Kidney capillary endothelial cell (primary cell): ENCODE measurements around the gene RAMP1.
"Not testable (repeated sequence)": the region's sequence is repeated elsewhere in the genome, so short reads cannot be mapped to it uniquely, and the experiment has no call there.

Experiments used
- DNase-seq: peaks from one replicate; pipeline ENCODE4 v3.0.0-alpha.2; 2018; ENCODE audit warnings: low spot score

The RAMP1 gene

DNA sequence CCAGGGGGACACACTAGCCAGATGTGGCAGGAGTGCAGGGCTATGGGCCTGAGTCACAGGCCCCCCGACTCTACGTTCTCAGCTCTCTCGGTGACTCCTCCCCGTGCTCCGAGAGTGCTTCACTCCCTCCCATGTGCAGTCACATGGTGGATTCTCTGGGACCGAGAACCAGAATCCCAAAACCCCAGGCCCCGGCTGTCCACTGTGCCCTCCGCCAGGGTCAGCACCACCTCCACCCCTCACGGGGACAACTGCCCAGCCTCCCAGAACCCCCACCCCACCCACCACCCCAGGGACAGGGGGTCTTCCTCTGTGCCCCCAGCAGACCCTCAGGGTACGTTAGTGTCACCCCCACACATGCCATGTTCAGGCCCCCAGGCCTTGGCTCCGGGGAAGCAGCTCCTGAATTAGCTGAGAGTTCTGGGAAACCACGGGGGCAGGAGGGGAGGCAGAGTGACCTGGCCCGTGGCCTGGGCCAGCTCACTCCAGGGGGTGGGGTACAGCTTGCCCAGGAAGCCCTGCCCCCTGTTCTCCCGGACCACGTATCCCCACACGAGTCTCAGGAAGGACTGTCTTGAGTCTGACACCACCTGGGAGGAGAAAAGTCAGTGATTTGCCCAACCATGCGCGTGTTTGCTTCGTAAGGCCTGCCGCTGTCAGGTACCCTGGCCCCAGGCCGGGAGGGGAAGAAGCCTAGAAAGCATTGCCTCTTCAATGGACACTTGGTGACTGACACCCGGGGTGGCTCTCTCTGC lies 4.4 kb downstream of the RAMP1 start:
- DNase-seq, result no peak

DNA sequence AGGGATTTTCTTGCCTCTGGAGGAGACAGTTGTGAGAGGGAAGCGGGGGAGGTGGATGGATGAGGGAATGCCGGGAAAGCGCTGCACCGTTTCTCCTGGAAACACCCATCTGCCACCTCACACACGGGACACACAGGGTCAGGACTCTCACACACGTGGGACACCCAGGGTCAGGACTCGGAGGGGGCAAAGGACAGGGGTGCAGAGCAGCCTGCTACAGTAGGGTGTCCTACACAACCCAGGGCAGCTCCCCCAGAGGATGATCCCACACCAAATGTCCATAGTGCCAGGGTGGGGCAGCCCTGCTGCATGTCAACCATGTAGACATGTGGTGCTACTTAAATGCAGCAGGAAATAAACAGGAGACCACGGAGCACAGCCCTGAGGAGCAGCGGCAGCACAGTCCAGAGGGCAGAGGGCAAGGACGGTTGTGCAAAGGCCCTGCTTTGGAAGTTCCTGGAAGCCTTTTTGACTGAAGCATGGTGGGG lies 5.1 kb downstream of the RAMP1 start:
- no peak for DNase-seq

DNA sequence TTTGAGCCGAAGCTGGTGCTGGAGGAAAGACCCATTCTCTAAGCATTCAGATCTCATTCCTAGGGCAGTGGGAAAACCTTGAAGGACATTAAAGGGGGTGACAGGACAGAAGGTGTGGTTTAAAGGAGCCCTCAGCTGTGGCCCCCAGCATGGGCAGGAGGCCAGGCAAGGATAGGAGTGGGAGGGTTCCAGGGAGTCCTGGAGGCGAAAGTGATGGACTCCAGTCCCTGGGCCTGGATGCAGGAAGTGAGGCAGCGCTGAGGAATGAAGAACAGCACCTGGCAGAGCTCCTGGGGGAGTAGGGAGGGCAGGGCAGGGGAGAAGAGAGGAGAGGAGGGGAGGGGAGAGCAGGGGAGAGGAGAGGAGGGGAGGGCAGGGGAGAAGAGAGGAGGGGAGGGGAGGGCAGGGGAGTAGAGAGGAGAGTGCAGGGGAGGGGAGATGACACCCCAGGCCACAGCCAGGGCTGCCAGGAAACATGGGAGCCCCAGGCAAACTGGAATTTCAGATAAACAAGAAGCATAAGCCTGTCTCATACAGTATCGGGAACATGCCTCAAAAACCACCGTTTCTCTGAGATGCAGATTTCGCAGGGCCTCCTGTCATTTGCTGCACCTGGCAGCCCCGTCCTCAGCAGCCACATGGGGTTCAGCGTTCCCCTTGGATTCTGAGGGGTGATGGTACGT lies 5.7 kb downstream of the RAMP1 start:
- no peak for DNase-seq

DNA sequence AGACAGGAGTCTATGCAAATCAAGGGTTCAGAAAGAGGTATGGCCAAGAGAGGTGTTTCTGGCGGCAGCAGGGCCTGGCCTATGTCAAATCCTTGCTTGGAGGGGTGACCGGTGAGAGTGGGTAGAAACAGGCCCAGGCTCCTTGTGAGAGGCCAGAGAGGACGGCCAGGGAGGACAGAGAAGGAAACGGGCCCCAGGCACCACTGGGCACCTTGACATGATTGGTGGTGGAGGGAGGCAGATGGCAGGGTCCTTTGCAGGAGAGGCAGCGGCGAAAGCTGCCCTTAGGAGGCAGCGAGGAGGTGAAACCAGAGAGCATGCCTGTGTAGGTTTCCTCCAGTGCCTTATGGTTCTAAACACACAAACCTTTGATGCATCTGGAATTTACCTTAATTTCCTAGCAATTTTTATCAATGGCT lies 6.2 kb downstream of the RAMP1 start:
- no peak for DNase-seq

DNA sequence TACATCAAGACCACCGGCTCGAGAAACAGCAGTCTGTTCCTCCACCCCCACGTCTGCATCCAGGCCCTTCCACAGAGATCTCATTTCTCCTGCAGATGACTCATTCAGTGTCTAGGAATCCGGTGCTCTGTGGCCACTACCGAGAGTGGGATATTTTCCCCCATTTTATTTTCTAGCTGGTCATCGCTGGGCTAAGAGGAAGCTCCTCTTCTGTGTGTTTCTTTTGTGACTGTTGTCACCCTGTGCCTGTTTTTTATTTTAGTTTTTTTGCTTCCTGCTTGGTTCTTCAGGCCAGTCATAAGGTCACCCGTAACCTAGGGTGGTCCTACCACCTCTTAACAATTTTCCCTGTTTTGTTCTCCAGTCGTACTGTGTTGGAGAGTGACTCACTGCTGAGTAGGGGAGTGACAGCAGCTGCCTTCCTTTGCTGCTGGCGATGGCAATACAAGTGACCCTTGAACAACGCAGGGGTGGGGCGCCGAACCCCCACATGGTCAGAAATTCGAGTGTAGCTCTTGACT lies 6.7 kb downstream of the RAMP1 start:
- peak; percentile 75 for DNase-seq

DNA sequence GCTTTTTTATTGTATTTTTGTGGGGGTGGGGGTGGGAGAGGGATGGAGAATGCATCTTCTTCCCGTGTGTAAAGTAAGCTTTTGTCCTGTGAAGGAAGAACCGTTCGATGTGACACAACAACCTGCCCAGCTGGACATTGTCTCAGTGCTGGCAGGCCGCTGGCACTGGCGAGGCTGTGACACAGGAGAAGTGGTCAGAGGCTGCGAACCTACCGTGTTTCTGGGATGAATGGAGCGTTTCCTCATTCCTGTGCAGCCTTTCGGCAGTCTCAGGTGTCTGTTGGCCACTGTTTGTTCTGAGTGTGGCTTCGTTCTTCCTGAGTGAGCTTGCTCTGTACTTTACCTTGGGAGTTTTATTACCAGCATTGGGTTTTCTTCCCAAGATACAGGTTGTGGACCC lies 8.0 kb downstream of the RAMP1 start:
- DNase-seq, result no peak

DNA sequence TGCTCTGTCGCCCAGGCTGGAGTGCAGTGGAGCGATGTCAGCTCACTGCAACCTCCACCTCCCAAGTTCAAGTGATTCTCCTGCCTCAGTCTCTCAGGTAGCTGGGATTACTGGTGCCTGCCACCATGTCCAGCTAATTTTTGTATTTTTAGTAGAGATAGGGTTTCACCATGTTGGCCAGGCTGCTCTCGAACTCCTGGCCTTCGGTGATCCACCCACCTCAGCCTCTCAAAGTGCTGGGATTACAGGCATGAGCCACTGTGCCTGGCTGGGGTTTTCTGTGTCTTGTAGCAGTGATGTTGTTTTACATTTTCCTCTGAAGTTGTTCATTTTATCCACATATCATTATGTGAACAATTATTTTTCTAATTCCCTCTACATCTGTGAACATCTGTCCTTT lies 8.7 kb downstream of the RAMP1 start:
- DNase-seq, result not testable (repeated sequence)

DNA sequence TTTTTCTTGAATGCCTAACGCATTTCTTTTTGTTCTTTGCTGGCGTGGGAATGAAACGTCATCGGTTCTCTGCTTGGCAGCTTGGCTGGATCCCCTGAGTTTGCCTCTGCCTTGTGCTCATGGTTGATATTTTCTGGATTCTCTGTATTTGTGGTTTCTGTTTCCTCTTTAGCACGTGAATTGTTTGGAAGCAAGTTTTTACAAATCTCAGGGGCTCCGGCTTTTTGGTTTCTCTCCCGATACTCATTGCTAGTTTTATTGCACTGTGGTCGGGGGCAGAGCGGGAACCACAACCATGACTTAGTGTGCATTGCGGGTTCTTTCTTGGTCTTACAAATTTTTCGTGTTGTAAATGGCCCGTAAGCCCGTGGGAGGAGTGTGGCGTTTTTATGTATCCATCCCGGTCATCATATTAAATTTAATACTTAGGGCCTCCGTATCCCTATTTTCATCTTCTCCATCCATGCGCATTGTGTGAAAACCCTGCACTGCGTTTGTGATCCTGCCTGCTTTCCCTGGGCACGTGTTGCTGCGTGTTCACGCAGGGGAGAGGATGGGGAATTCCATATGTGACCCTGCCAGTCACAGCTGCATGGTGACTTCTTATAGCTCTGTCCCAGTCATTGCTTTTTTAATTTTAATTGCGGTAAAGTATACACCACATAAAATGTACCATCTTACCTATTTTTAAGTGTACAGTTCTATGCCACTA lies 9.4 kb downstream of the RAMP1 start:
- no peak for DNase-seq

DNA sequence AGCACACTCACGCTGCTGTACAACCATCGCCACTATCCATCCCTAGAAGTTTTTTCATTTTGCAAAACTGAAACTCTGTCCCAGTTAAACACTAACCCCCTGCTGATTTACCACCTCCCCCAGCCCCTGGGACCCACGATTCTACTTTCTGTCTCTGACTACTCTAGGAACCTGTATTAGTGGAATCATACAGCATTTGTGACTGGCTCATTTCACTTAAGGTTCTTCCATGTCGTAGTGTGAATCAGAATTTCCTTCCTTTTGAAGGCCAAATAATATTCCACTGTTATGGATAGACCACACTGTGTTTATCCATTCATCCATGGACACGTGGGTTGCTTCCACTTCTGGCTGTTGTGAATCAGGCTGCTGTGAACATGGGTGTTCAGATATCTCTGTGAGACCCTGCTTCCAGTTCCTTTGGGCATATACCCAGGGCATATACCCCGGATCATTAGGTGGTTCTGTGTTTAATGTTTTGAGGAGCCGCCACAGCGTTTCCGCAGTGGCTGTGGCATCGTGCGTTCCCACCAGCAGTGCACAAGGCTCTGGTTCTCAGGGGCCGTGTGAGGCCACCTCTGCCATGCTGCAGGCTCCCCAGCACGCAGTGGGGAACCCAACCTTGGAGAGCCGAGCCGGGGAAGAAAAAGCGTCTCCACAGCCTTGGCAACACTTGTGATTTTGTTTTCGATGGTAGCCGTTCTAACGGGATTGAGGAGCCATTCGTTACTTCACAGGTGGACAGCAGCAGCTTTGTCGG lies 10.1 kb downstream of the RAMP1 start:
- DNase-seq, result no peak

DNA sequence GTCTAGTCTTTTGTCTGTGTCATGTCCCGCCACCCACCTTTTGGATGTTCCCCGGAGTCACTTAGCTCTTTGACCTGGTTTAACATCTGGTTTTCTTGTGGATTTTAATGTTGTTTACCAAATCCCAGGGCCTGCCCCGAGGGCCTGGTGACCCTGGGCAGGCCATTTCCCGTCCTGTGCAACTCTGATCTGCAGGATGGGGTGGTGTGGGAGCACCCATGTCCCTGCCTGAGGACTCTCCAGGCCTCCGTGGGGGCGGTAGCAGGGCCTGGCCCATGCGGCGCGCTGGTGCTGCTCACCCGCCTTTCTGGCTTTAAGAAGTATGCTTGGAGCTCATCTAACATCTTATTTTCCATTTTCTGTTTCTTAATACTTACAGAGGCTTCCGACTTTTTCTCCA lies 10.7 kb downstream of the RAMP1 start:
- no peak for DNase-seq

DNA sequence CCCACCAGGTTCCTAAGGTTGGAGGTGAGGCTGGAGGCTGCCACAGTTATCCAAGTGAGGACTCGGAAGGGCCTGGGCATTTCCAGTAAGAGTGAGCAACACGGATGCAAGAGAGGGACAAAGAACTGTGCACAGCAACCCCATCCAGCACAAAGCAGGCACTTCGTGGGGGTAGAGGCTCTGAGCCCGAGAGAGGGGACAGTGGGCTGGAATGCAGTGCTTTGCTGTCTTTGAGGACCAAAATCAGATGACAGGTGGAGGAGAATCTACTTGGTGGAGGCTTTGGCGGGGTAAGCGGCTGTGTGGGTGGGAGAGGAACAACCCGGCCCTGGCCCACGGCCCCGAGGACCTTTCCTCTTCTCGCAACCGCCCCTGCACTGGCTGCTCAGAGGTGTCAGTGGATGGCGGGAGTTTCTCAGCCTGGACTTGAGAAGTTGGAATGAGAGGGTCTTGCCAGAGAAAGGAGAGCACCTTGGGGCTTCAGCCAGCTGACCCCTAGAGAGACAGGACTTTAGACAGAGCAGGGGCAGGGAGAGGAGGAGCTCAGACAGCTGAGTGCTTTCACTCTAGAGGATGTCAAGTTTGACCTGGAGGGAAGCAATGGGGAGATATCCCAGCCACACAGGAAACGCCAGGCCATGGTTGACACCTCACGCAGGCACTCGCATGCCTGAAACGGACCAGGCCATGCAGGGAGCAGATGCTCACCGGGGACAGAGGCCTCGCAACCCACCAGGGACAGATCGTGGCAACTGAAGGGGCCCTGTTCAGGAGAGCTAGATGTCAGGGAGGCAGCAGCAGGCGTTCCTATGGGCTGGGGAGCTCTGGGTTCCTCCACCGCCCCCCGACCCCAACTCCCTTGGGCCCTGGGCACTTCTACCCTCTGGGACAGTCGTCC lies 11.6 kb downstream of the RAMP1 start:
- DNase-seq, result no peak

DNA sequence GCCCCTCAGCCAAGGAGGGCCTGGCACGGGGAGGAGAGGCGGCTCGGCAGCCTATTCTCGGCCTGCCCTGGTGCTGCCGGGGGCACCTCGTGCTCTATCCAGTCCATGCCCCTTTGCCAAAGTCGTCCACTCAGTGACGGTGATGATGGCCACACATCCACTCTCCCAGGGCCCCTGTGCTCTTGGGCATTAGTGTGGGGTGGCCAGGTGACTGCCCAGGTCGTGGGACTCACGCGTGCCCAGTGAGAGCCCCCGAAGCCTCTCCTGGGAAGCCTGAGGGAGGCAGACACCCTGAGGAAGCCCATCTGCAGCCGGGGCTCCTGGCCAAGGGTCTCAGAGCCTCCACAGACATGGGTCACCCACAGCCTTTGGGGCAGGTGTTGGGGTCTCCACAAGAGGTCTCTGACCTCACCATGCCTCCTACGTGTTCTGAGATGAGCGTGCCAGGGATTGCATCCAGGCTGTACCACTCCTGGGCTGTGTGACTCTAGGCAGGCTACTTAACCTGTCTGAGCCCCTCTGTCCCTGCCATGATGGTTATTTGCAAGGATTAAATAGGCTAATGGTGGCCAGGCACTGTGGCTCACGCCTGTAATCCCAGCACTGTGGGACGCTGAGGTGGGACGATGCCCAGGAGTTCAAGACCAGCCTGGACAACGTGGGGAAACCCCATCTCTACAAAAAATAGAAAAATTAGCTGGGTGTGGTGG lies 12.9 kb downstream of the RAMP1 start:
- no peak for DNase-seq

DNA sequence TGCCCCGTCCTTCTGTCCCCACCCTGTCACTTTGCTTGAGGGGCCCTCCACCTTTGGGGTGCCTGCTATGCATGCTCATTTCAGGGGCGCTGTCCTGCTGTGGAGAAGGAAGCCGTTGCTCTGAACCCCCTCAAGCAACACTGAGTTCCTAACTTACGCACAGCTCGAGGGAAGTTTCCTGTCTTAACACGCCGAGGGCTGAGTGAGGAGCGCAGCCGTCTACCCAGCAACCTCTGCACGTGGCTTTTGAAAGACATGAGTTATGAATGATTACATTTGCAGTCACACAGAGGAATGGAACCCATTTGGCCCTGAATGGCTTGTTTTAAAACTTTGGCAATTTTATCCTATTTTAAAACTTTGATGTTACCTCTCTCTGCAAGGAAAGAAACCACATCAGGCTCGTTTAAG lies 14.0 kb downstream of the RAMP1 start:
- DNase-seq, result no peak

DNA sequence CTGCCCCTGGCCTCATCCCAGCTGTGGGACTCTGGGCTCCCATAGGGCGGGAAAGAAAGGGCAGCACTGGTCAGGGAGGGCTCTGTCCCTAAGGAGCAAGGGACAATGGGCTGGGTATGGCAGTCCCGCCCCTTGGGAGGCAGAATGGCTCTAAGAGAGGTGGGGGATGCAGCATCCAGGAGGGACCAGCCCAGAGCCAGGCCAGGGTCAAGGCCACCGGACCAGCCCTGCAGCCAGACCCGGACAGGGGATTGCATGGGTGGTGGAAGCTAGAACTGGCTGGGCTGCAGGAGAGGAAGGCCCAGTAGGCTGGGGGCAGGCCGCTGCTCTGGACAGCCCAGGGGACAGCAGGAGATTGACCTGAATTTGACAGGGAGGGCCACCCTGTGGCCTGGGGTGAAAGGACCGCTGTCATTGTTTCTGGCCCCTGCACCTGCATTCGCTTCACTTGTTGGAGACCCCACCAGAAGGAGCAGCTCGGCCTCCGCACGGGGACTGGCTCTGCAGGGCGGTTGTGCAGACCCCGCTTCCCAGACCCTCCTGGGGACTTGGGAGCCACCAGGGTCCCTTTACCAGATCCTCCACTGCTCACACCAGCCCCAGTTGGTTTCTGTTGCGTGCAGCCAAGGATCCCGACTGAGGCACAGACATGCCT lies 14.6 kb downstream of the RAMP1 start:
- no peak for DNase-seq

DNA sequence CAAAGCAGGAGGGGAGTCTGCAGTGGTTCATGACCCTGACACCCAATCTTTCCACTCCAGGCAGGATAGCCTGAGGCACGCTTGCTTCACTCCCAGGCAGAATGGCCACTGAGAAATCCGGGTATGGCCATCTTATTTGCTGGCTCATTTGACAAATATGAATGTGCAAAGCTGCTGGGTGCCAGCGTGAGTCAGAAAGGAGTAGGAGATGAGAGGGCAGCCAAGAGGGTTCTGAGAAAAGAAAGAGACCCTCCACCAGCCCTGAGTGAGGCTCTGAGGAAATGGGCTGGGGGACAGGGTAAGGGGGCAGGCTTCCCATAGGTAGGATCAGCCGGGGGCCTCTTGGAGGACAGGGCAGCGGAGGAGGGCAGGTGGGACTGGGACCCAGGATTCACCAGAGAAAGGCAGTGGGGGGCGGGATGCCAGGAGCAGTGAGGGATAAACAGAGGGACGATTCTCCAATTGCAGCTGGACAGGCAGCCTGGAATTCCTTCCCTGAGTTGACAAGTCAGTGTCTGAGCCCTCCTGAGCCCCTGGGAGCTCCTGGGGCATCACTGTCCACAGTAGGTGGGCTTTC lies 15.2 kb downstream of the RAMP1 start:
- DNase-seq, result no peak

DNA sequence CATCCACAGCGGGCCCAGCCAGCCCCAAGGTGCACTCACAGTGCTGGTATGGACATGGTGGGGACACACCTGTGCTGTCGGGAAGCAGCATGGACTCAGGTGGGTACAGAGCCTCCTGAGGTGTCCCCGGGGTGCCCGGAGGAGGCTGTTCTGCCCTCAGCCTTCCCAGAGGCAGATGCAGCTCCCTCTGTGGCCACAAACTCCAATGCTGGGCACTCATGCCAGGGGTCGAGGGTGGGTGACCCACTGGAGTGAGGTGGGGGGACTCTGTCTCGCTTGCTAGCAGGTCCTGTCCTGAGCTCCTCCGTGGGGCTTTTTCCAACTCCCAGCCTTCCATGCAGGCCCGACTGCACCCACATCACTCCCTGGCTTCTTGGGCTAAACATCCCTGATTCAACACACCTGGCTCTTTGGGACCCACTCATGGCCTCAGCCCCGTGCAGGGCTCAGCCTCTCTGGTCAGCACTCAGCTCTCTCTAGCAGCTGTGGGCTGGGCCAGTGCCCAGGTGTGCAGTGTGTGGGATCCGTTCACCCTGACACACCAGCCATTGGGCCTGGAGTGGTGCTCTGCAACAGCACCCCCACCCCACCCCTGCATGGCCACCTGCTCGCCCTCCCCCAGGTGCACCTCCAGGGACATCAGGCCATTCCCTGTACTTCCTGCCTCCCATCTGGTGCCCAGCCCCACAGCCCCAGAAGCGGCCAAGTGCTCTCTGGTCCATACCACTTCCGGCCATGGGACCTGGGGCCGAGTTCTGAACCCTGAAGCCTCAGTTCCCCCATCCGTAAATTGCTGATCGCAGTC lies 16.0 kb downstream of the RAMP1 start:
- DNase-seq, result no peak

DNA sequence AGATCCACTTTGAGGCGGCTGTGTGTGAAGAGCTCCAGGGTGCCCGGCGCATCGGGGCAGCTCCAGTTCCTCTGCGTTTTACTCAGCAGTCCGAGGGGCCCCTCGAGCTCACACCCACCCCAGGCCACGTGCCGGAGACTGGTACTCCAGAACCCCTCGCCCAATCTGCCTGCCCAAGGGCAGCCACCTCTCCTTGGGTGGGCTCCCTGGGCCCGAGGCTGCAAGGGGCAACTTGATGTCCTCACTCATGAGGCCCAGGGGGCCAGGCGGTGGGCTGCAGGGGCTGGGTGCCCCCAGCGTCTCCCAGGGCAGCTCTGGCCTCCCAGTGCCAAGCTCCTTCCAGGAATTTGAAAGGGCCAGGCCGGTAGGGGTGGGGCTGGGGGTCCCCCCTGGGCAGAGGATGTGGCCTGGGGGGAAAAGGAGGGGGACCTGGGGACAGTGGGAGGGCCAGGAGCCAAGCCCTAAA lies 16.7 kb downstream of the RAMP1 start:
- no peak for DNase-seq

DNA sequence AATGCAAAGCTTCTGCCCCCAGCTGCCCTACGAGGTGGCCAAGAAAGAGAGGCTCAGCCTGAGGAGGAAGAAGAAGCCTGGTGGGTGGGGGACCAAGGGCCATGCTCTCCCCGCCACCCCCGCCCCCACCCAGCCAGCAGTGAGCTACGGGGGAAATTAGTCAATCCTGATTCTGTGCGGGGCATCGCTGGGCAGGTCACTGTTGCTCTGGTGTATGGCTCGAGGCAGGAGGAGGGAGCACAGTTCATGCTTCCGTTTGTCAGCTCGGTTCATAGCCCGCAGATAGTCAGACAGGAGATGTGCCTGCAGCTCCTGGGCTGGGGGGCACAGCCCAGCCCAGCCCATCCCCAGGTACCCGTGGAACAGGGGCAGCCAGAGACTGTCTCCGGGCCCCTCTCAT lies 17.1 kb downstream of the RAMP1 start:
- DNase-seq, result no peak
